Activated naive CD4-positive, alpha-beta T cell treated with anti-CD3 and anti-CD28 coated beads, Interleukin-2, amount 50 U/mL, for 72 hours (primary cell): ENCODE data around the gene PAX8. TPM values are rescaled to one million over a fixed set of nuclear protein-coding genes. Genes with fewer than 3 reads are reported as not detected.

Source experiments
- total RNA-seq, 2 donors: library from RNA; stranded (reverse); gene quantifications; one replicate each; pipeline ENCODE4 v1.2.3, GENCODE V29; 2022

The PAX8 gene
- total RNA-seq, 2 donors from 2014 or later: 0.35 to 1.3 TPM

Other genes with a start within 250 kb of the PAX8 start
- gene IL36B, start 226.1 kb downstream of the PAX8 start, total RNA-seq: not detected
- gene IL36RN, start 219.7 kb downstream of the PAX8 start, total RNA-seq: not detected
- gene IL1F10, start 211.0 kb downstream of the PAX8 start, total RNA-seq: not detected
- 1 to 10 TPM; 1.6 to 2.1 TPM for gene IL1RN, start 151.3 kb downstream of the PAX8 start, total RNA-seq
- gene PSD4, start 105.0 kb downstream of the PAX8 start, total RNA-seq: 100 to 1,000 TPM; 137 to 305 TPM
- 10 to 100 TPM; 38.8 to 47.7 TPM for gene ZNG1B, start 158.8 kb upstream of the PAX8 start, total RNA-seq
- under 1 TPM in 1 of 2 donors, not detected in 1; 0.30 TPM for gene FOXD4L1, start 219.7 kb upstream of the PAX8 start, total RNA-seq